GM23248 (cell line): Measurements from ENCODE around the gene LIMS4.
"Not testable (repeated sequence)": the region's sequence is repeated elsewhere in the genome, so short reads cannot be mapped to it uniquely, and the experiment has no call there.

Experiments used
- EZH2 ChIP-seq: fragments of 200-600 bp; sonication (generic); IDR thresholded peaks from 2 replicates; pipeline ENCODE4 v1.6.1; 2018; ENCODE audit warnings: antibody characterized with exemption, mild to moderate bottlenecking; ENCODE audit not compliant: insufficient read depth, poor library complexity, severe bottlenecking
- EZH2phosphoT487 ChIP-seq: fragments of 200-600 bp; sonication (generic); IDR thresholded peaks from 2 replicates; pipeline ENCODE4 v1.6.1; 2018; ENCODE audit warnings: antibody characterized with exemption, moderate library complexity, mild to moderate bottlenecking, low read depth; ENCODE audit not compliant: insufficient read depth

DNA sequence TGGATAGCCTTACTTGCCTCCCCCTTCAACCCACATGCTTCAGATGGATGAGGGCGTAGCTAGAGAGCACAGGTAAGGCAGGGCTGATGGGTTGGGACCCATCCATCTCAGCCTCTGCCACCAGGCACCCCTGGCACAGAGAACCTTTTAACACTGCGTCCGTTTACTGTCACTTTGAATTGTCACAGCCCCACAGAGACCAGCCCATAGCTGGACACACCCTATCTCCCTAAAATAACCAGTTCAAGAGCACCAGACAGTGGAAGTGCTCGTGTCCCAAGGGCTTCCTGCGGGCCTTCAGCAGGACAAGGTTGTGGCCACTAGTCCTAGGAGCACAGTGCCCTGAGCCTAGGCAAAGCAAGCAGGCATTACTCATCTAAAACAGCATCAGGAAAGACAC, 76.6 kb downstream of the LIMS4 start:
- not testable (repeated sequence) for TF ChIP-seq EZH2, EZH2phosphoT487
